ENCODE measurements around the gene SLC24A3. TPM values are rescaled to one million over a fixed set of nuclear protein-coding genes. Genes with fewer than 3 reads are reported as not detected.

SLC24A3 gene
- polyA plus RNA-seq, 1 experiment, result 1.7 TPM

DNA sequence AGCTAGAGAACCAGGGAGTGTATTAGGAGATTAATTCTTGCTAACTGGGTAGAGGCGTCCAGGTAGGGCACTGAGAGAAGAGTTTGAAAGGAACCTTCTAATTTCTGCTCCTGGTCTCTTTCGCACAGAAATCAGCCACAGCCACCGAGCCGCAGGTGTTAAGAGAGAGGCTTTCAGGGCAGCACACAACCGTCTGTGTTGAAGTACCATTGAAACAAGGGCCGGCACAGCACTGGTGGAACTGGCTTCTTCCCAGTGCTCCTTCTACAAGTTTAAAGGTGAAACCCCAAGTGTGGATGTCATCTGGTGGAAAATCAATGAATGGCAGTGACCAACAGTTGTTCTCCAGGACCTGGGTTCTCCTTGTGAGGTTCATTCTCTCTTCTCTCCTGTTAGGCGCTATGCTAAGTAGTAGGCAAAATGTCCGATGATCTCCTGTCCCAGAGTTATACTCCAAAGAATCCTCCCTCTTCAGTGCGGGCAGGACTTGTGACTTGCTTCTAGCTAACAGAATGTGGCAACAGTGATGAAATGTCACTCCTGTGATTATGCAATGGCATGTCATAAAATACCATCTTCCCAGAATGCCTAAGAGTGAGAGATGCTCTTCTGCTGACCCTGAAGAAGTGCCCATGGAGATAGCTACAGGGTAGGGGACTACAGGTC, 530.7 kb downstream of the SLC24A3 start:
- no peak for TF ChIP-seq CTCF (IDR thresholded peaks at IDR 0.05; ENCODE audit: insufficient read depth, low read depth, low read length)
- ChIA-PET CTCF (no interaction called here), POLR2A (no interaction called here)
- DNase-seq (ENCODE audit: low read depth), result no peak
- Histone ChIP-seq H3K27me3 (ENCODE audit: control insufficient read depth, insufficient read depth, low read length) (0 out of 2 replicates have a peak, but pooled peaks cover 4% of the 10 kb centered on the region), H3K4me3 (ENCODE audit: low read depth, low read length) (no peak overlapping the region), H3K36me3 (ENCODE audit: control insufficient read depth, insufficient read depth, low read length) (no peaks in the 10 kb centered on the region)

- H3K4me3 ChIP-seq (ENCODE audit: low read depth, low read length), result no peak overlapping the region
- DNase-seq (ENCODE audit: low read depth), result no peak
- CTCF ChIA-PET, result interaction anchor here (0.6 kb wide), 1 partner anchor 1741 kb away, joined by 3 read pairs; no protein-coding TSS in a partner anchor
- H3K27me3 ChIP-seq (ENCODE audit: control insufficient read depth, insufficient read depth, low read length), result 0 out of 2 replicates have a peak, but pooled peaks cover 4% of the 10 kb centered on the region
- TF ChIP-seq CTCF (IDR thresholded peaks at IDR 0.05; ENCODE audit: insufficient read depth, low read depth, low read length), result no peak
- H3K36me3 ChIP-seq (ENCODE audit: control insufficient read depth, insufficient read depth, low read length), result no peaks in the 10 kb centered on the region
- POLR2A ChIA-PET, result no interaction called here
These were observed 531.2 kb downstream of the SLC24A3 start for GRCh38 chr20:19743640-19743995.

DNA sequence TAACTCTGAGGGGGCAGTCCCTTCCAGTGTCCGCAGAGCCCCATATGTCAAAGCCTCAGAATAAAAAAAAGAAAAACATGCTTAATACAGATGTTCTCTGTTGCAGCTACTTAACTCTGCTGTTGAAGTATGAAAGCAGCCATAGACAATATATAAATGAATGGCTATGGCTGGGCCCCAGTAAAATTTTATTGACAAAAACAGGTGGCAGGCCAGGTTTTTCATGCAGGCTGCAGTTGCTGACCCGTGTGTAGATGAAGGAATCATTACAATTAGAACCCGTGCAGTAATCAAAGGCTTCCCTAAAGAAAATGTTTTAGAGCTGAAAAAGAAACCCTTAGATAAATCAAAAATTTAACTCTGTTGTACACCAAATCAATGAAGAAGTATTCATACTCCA, 532.7 kb downstream of the SLC24A3 start:
- CTCF ChIA-PET, result no interaction called here
- no peak for TF ChIP-seq CTCF (IDR thresholded peaks at IDR 0.05; ENCODE audit: insufficient read depth, low read depth, low read length)
- Histone ChIP-seq H3K36me3 (ENCODE audit: control insufficient read depth, insufficient read depth, low read length) (no peaks in the 10 kb centered on the region), H3K27me3 (ENCODE audit: control insufficient read depth, insufficient read depth, low read length) (0 out of 2 replicates have a peak, but pooled peaks cover 4% of the 10 kb centered on the region), H3K4me3 (ENCODE audit: low read depth, low read length) (no peak overlapping the region)
- no peak for DNase-seq (ENCODE audit: low read depth)
- POLR2A ChIA-PET, result no interaction called here

DNA sequence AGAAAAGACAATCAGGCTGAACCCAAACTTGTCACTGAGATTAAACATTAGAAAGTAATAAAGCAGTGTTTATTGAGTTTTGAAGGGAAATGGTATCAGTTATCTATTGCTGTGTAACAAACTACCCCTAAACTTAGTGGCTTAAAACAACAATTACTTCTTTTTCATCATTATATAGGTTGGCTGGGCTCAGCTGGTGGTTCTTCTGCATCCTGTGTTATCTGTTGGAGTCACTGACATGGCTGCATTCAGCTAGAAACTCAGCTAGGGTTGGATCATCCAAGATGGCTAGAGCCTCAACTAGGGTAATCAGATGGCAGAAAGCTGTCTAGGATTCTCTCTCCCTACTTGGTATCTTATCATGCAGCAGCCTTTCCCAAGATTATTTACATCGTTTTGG, 533.1 kb downstream of the SLC24A3 start:
- no peak for DNase-seq (ENCODE audit: low read depth)
- no peak for TF ChIP-seq CTCF (IDR thresholded peaks at IDR 0.05; ENCODE audit: insufficient read depth, low read depth, low read length)
- ChIA-PET POLR2A (no interaction called here), CTCF (no interaction called here)
- H3K27me3 ChIP-seq (ENCODE audit: control insufficient read depth, insufficient read depth, low read length), result 0 out of 2 replicates have a peak, but pooled peaks cover 5% of the 10 kb centered on the region
- no peak overlapping the region for H3K4me3 ChIP-seq (ENCODE audit: low read depth, low read length)
- no peaks in the 10 kb centered on the region for H3K36me3 ChIP-seq (ENCODE audit: control insufficient read depth, insufficient read depth, low read length)

- POLR2A ChIA-PET, result no interaction called here
- H3K27me3 ChIP-seq (ENCODE audit: control insufficient read depth, insufficient read depth, low read length), result 0 out of 2 replicates have a peak, but pooled peaks cover 5% of the 10 kb centered on the region
- DNase-seq (ENCODE audit: low read depth), result no peak
- no peaks in the 10 kb centered on the region for H3K36me3 ChIP-seq (ENCODE audit: control insufficient read depth, insufficient read depth, low read length)
- no peak overlapping the region for H3K4me3 ChIP-seq (ENCODE audit: low read depth, low read length)
- no peak for TF ChIP-seq CTCF (IDR thresholded peaks at IDR 0.05; ENCODE audit: insufficient read depth, low read depth, low read length)
- CTCF ChIA-PET, result no interaction called here
These were observed 534.0 kb downstream of the SLC24A3 start for GRCh38 chr20:19746396-19746795.

Measured in BJ (cell line).